A549 (cell line): ENCODE results near the gene TTF2.

Source experiments
- HDAC2 ChIP-seq: fragments of 200-600 bp; sonication (generic); IDR thresholded peaks from 2 replicates; pipeline ENCODE4 v1.6.1; 2016
- PHF8 ChIP-seq: fragments of 200-600 bp; sonication (generic); IDR thresholded peaks from 2 replicates; pipeline ENCODE4 v1.6.1; 2016; ENCODE audit warnings: low read depth, mild to moderate bottlenecking, antibody characterized with exemption, moderate library complexity, borderline replicate concordance
- ZNF302 ChIP-seq: fragments of 250-450 bp; sonication (Bioruptor Pico); IDR thresholded peaks from 2 replicates; pipeline ENCODE4 v1.9.0; 2021; ENCODE audit warnings: inconsistent platforms, mild to moderate bottlenecking, moderate library complexity
- TF ChIP-seq, protein P1 (sequence below): fragments of >200 bp; sonication (Bioruptor Twin); formaldehyde crosslinking; IDR thresholded peaks from 3 replicates; pipeline ENCODE4 v1.5.1; 2016

DNA sequence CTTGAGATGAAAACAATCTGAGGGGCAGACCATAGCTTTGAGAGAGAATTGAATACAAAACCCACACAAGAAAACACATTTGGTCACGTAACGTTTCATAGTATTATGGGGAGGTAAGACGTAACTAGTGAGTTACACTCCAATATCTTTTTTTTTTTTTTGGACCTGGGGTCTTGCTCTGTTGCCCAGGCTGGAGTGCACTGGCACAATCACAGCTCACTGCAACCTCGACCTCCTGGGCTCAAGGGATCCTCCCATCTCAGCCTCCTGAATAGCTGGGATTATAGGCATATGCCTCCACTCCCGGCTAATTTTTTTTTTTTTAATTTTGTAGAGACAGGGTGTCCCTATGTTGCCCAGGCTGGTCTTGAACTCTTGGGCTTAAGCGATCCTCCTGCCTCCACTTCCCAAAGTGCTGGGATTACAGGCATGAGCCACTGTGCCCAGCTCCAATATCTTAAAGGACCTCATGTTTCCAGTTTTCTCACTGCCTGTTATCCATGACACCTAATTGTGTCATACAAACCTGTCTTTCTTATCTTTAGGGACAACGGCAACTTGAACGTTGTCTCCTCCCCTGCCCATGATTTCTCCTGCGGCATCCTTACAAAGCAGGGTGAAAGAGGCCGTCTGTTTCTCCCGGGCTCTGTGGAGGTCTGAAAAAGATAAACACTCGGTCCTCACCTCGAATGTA, 56.1 kb downstream of the TTF2 start:
- TF ChIP-seq HDAC2 (no peak), PHF8 (no peak), ZNF302 (CRISPR knock-in tag) (no peak)
- TF ChIP-seq, protein P1, sequence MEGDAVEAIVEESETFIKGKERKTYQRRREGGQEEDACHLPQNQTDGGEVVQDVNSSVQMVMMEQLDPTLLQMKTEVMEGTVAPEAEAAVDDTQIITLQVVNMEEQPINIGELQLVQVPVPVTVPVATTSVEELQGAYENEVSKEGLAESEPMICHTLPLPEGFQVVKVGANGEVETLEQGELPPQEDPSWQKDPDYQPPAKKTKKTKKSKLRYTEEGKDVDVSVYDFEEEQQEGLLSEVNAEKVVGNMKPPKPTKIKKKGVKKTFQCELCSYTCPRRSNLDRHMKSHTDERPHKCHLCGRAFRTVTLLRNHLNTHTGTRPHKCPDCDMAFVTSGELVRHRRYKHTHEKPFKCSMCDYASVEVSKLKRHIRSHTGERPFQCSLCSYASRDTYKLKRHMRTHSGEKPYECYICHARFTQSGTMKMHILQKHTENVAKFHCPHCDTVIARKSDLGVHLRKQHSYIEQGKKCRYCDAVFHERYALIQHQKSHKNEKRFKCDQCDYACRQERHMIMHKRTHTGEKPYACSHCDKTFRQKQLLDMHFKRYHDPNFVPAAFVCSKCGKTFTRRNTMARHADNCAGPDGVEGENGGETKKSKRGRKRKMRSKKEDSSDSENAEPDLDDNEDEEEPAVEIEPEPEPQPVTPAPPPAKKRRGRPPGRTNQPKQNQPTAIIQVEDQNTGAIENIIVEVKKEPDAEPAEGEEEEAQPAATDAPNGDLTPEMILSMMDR: no peak
